Measurements from ENCODE around the gene RNF113A. TPM values are rescaled to one million over a fixed set of nuclear protein-coding genes. Genes with fewer than 3 reads are reported as not detected.
"Not testable (repeated sequence)": the region's sequence is repeated elsewhere in the genome, so short reads cannot be mapped to it uniquely, and the experiment has no call there.

The RNF113A gene
- total and polyA plus RNA-seq, 2 experiments from 2014 or later: 28.3 to 42.9 TPM

DNA sequence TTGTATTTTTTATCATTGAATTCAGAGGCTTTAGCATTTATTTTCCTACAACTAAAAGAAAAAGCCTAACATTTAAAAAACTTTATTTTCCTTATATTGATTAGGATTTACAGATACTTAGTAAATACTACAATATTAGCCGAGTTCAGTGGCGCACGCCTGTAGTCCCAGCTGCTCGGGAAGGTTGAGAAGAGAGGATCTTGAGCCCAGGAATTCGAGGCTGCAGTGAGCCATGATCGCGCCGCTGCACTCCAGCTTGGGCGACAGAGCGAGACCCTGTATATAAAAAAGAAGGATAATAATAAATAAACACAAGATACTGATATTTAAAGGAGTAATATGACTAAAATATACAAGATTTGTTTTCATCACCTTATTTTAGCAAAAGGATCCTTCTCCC lies 18.1 kb downstream of the RNF113A start:
- no peaks in the 10 kb centered on the region for H3K27me3 ChIP-seq
- H3K27ac ChIP-seq: peak overlapping the region; percentile 31
- H3K4me1 ChIP-seq (ENCODE audit: low read depth): peaks cover 3% of the 10 kb centered on the region
- TF ChIP-seq, protein P1, sequence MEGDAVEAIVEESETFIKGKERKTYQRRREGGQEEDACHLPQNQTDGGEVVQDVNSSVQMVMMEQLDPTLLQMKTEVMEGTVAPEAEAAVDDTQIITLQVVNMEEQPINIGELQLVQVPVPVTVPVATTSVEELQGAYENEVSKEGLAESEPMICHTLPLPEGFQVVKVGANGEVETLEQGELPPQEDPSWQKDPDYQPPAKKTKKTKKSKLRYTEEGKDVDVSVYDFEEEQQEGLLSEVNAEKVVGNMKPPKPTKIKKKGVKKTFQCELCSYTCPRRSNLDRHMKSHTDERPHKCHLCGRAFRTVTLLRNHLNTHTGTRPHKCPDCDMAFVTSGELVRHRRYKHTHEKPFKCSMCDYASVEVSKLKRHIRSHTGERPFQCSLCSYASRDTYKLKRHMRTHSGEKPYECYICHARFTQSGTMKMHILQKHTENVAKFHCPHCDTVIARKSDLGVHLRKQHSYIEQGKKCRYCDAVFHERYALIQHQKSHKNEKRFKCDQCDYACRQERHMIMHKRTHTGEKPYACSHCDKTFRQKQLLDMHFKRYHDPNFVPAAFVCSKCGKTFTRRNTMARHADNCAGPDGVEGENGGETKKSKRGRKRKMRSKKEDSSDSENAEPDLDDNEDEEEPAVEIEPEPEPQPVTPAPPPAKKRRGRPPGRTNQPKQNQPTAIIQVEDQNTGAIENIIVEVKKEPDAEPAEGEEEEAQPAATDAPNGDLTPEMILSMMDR (IDR thresholded peaks at IDR 0.05; ENCODE audit: low read depth, low read length): no peak
- H3K36me3 ChIP-seq: peaks cover 8% of the 10 kb centered on the region
- DNase-seq (ENCODE audit: low read depth in 1 of 2, low spot score in 1 of 2): peak in 1 of 2 donors; percentile 8
- peak overlapping the region; percentile 17 for H3K4me3 ChIP-seq
- no peaks in the 10 kb centered on the region for H3K9me3 ChIP-seq (ENCODE audit: low read depth)

DNA sequence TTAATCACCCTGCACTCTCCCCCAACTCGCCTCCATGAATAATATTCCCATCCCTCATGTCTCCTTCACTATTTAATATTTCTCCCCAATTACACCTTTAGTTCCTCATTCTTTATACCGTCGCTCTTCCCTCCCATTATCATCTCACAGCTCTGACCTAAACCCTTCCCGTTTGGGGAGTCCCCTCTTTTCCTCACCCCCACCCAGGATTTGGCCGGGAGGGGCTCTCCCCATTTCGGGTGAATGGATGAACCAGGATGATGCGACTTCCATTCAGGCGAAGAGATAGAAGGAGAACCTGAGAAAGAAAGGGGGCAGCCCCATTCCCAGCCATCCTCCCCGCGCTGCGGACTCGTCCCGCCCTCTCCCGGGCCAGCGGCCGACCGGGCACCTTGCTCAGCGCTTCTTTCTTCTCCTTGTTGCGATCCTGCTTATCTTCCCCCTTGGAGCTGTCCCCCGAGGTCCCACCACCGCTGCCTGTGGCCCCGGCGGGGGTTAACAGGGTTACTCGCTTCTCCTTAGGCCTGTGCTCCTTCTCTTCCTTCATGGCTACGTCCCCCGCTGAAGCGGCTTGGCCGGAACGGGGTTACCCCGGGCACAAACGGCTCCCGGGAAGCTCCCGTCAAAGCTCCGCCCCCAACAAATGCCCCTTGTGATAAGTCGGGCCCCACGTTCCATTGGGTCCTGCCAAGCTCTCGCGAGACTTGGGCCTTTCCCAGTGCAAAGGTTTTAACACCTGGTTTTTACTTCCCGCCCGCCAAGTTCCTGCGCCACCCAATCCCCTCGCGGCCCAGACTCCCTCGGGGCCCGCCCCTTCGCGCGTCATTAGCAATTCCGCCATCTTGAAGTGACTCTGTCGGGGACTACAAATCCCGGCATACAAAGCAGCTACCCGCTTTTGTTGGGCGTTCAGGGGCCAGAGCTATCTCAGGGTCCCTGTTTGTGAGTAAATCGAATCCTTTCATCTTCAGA lies 18.9 kb downstream of the RNF113A start, which contains the start of gene UPF3B:
Gene UPF3B (minus strand): TSS at position 582 of the 972 bp plus-strand sequence. CDS start 35 bp downstream, at position 547.
- no peaks in the 10 kb centered on the region for H3K27me3 ChIP-seq
- H3K9me3 ChIP-seq (ENCODE audit: low read depth): no peaks in the 10 kb centered on the region
- H3K4me3 ChIP-seq: peak within 1 kb of the TSS; percentile 81
- H3K27ac ChIP-seq: peak within 1 kb of the TSS; percentile 92
- TF ChIP-seq, protein P1 (IDR thresholded peaks at IDR 0.05; ENCODE audit: low read depth, low read length): no peak
- H3K36me3 ChIP-seq: peaks cover 8% of the 10 kb centered on the region
- peaks cover 3% of the 10 kb centered on the region for H3K4me1 ChIP-seq (ENCODE audit: low read depth)
- peak; percentile 97 to 98 for DNase-seq (ENCODE audit: low read depth in 1 of 2, low spot score in 1 of 2)

DNA sequence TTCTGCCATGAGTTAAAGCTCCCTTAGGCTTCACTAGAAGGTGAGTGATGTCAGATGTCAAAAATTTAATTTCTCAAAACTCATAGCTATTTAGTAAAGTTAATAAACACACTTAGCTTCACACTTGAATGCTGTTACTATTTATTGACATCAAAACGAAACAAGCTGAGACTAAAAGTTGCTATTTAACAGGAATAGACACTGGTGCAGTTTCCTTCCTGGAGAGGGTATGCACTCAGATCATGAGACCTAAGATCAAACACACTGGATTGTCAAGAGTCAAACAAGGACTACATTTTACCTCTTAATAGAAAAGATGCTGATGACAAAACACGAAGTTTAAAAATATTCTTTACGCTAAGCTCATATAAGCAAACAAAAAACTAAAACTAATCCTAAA lies 37.6 kb downstream of the RNF113A start:
- Histone ChIP-seq H3K4me1 (ENCODE audit: low read depth) (no peaks in the 10 kb centered on the region), H3K36me3 (peaks cover 5% of the 10 kb centered on the region), H3K4me3 (no peak overlapping the region), H3K9me3 (ENCODE audit: low read depth) (no peaks in the 10 kb centered on the region), H3K27ac (no peak overlapping the region), H3K27me3 (no peaks in the 10 kb centered on the region)
- no peak for DNase-seq (ENCODE audit: low read depth in 1 of 2, low spot score in 1 of 2)
- TF ChIP-seq, protein P1 (IDR thresholded peaks at IDR 0.05; ENCODE audit: low read depth, low read length): no peak

DNA sequence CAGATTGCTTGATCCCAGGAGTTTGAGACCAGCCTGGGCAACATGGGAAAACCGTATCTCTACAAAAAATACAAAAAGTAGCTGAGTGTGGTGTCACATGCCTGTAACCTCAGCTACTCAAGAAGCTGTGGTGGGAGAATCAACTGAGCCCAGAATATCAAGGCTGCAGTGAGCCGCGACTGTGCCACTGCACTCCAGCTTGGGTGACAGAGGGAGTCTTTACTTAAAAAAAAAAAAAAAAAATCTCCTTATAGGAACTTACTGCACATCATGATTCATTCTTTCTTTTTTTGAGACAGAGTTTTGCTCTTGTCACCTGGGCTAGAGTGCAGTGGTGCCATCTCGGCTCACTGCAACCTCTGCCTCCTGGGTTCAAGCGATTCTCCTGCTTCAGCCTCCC lies 43.1 kb downstream of the RNF113A start:
- H3K9me3 ChIP-seq (ENCODE audit: low read depth): no peaks in the 10 kb centered on the region
- H3K36me3 ChIP-seq: peaks cover 5% of the 10 kb centered on the region
- TF ChIP-seq, protein P1 (IDR thresholded peaks at IDR 0.05; ENCODE audit: low read depth, low read length): no peak
- no peak for DNase-seq (ENCODE audit: low read depth in 1 of 2, low spot score in 1 of 2)
- H3K27ac ChIP-seq: no peak overlapping the region
- no peak overlapping the region for H3K4me3 ChIP-seq
- no peaks in the 10 kb centered on the region for H3K4me1 ChIP-seq (ENCODE audit: low read depth)
- no peaks in the 10 kb centered on the region for H3K27me3 ChIP-seq

DNA sequence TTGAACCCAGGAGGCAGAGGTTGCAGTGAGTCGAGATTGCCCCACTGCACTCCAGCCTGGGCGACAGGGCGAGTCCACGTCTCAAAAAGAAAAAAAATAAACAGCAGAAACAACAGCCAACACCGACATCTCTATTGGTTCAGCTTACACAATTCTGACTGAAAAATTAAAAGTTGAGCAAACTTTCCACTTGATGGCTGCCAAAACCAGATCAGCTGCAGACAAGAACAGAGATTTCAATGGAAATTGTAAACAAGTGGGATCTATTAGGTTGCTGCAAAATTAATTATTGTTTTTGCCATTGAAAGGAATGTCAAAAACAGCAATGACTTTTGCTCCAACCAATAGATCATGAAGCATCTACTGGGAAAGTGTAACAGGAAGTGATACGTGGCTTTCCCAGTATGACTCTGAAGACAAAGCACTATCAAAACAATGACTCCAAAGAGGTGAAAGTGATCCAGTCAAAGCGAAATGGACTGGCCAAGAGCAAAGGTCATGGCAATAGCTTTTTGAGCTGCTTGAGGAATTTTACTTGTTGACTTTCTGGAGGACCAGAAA lies 45.1 kb downstream of the RNF113A start:
- peaks cover 1% of the 10 kb centered on the region for H3K36me3 ChIP-seq
- TF ChIP-seq, protein P1 (IDR thresholded peaks at IDR 0.05; ENCODE audit: low read depth, low read length): no peak
- no peaks in the 10 kb centered on the region for H3K9me3 ChIP-seq (ENCODE audit: low read depth)
- H3K4me1 ChIP-seq (ENCODE audit: low read depth): no peaks in the 10 kb centered on the region
- H3K27ac ChIP-seq: no peak overlapping the region
- H3K27me3 ChIP-seq: no peaks in the 10 kb centered on the region
- no peak overlapping the region for H3K4me3 ChIP-seq
- peak in 1 of 2 donors; percentile 28 for DNase-seq (ENCODE audit: low read depth in 1 of 2, low spot score in 1 of 2)

DNA sequence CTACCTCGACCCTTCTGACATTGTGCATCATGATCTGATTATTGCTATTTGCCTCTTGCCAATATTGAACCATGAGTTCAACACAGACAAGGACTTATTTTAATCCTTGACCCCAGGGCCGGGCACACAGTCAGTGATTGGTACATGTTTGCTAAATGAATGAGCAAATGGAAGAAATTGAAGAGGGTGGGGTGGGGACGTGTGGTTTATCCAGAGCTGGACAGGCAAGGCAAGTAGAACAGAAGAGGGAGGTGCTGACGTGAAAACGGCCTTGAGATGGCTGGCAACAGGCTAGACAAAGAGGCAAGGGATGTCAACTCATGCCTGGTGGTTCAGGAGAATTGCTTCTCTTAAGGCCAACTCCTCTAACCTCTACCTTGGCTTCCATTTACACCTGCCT lies 47.3 kb downstream of the RNF113A start:
- H3K27me3 ChIP-seq; H3K4me1 ChIP-seq (ENCODE audit: low read depth); DNase-seq (ENCODE audit: low read depth in 1 of 2, low spot score in 1 of 2); H3K27ac ChIP-seq; H3K36me3 ChIP-seq; H3K4me3 ChIP-seq; H3K9me3 ChIP-seq (ENCODE audit: low read depth): not testable (repeated sequence)

DNA sequence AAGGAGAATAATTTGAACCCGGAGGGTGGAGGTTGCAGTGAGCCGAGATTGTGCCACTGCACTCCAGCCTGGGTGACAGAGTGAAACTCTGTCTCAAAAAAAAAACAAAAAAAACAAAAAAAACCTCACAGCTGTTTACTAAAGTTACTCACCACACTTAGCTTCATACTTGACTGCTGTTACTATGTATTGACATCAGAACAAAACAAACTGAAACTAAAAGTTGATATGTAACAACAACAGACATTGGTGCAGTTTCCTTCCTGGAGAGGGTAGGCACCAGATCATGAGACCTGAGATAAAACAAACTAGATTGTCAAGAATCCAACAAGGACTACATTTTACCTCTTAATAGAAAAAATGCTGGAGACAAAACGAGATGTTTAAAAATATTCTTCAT lies 49.8 kb downstream of the RNF113A start:
- not testable (repeated sequence) for H3K4me3 ChIP-seq; H3K36me3 ChIP-seq; DNase-seq (ENCODE audit: low read depth in 1 of 2, low spot score in 1 of 2); H3K27me3 ChIP-seq; H3K27ac ChIP-seq; H3K4me1 ChIP-seq (ENCODE audit: low read depth); H3K9me3 ChIP-seq (ENCODE audit: low read depth)

All from cardiac muscle cell (in vitro differentiated cells and primary cell).